Fibroblast of peridontal ligament (primary cell): ENCODE measurements around the gene ZNF277.

Source experiments
- DNase-seq: peaks from one replicate; pipeline ENCODE4 v3.0.0-alpha.2; 2010; ENCODE audit errors: extremely low read depth

Gene ZNF277

GRCh38 chr7:112184455-112184854 is 22.0 kb upstream of the ZNF277 start:
- no peak for DNase-seq

- DNase-seq, result no peak
These were observed 21.3 kb upstream of the ZNF277 start for GRCh38 chr7:112185005-112185834.

- no peak for DNase-seq
These were observed 20.2 kb upstream of the ZNF277 start for GRCh38 chr7:112186300-112186699.

GRCh38 chr7:112188257-112188656 is 18.2 kb upstream of the ZNF277 start:
- no peak for DNase-seq

GRCh38 chr7:112189691-112190090 is 16.8 kb upstream of the ZNF277 start:
- DNase-seq, result no peak

GRCh38 chr7:112190120-112190519 is 16.4 kb upstream of the ZNF277 start:
- DNase-seq, result no peak

GRCh38 chr7:112192236-112193154 is 14.0 kb upstream of the ZNF277 start:
- DNase-seq, result peak; percentile 54

- no peak for DNase-seq
These were observed 12.5 kb upstream of the ZNF277 start for GRCh38 chr7:112193915-112194502.

GRCh38 chr7:112195717-112196116 is 10.8 kb upstream of the ZNF277 start:
- no peak for DNase-seq

- DNase-seq, result no peak
These were observed 9.2 kb upstream of the ZNF277 start for GRCh38 chr7:112197322-112197721.

- peak; percentile 62 for DNase-seq
These were observed 7.3 kb upstream of the ZNF277 start for GRCh38 chr7:112199035-112199655.

GRCh38 chr7:112199672-112200071 is 6.8 kb upstream of the ZNF277 start:
- DNase-seq, result no peak

- DNase-seq, result peak; percentile 48
These were observed 5.1 kb upstream of the ZNF277 start for GRCh38 chr7:112201411-112201810.

GRCh38 chr7:112201839-112202238 is 4.7 kb upstream of the ZNF277 start:
- DNase-seq, result no peak

- no peak for DNase-seq
These were observed 3.7 kb upstream of the ZNF277 start for GRCh38 chr7:112202816-112203215.

GRCh38 chr7:112203365-112203739 is 3.1 kb upstream of the ZNF277 start:
- DNase-seq, result no peak

GRCh38 chr7:112204499-112205342 is 1.8 kb upstream of the ZNF277 start:
- DNase-seq, result peak; percentile 24

- DNase-seq, result peak; percentile 70
These were observed 905 bp upstream of the ZNF277 start for GRCh38 chr7:112205343-112206237.

- peak; percentile 18 for DNase-seq
These were observed 597 bp downstream of the ZNF277 start for GRCh38 chr7:112206991-112207592.

- no peak for DNase-seq
These were observed 1.3 kb downstream of the ZNF277 start for GRCh38 chr7:112207765-112208164.
